NCI-H2081 treated with DMSO at 0.1 percent for 48 hours (cell line): Measurements from ENCODE around the gene FMNL1.
"Not testable (repeated sequence)": the region's sequence is repeated elsewhere in the genome, so short reads cannot be mapped to it uniquely, and the experiment has no call there.

Experiments used
- DNase-seq: peaks from one replicate; lab custom pipeline; 2025; lab: John Stamatoyannopoulos, UW

FMNL1 gene, protein sequence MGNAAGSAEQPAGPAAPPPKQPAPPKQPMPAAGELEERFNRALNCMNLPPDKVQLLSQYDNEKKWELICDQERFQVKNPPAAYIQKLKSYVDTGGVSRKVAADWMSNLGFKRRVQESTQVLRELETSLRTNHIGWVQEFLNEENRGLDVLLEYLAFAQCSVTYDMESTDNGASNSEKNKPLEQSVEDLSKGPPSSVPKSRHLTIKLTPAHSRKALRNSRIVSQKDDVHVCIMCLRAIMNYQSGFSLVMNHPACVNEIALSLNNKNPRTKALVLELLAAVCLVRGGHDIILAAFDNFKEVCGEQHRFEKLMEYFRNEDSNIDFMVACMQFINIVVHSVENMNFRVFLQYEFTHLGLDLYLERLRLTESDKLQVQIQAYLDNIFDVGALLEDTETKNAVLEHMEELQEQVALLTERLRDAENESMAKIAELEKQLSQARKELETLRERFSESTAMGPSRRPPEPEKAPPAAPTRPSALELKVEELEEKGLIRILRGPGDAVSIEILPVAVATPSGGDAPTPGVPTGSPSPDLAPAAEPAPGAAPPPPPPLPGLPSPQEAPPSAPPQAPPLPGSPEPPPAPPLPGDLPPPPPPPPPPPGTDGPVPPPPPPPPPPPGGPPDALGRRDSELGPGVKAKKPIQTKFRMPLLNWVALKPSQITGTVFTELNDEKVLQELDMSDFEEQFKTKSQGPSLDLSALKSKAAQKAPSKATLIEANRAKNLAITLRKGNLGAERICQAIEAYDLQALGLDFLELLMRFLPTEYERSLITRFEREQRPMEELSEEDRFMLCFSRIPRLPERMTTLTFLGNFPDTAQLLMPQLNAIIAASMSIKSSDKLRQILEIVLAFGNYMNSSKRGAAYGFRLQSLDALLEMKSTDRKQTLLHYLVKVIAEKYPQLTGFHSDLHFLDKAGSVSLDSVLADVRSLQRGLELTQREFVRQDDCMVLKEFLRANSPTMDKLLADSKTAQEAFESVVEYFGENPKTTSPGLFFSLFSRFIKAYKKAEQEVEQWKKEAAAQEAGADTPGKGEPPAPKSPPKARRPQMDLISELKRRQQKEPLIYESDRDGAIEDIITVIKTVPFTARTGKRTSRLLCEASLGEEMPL

DNA sequence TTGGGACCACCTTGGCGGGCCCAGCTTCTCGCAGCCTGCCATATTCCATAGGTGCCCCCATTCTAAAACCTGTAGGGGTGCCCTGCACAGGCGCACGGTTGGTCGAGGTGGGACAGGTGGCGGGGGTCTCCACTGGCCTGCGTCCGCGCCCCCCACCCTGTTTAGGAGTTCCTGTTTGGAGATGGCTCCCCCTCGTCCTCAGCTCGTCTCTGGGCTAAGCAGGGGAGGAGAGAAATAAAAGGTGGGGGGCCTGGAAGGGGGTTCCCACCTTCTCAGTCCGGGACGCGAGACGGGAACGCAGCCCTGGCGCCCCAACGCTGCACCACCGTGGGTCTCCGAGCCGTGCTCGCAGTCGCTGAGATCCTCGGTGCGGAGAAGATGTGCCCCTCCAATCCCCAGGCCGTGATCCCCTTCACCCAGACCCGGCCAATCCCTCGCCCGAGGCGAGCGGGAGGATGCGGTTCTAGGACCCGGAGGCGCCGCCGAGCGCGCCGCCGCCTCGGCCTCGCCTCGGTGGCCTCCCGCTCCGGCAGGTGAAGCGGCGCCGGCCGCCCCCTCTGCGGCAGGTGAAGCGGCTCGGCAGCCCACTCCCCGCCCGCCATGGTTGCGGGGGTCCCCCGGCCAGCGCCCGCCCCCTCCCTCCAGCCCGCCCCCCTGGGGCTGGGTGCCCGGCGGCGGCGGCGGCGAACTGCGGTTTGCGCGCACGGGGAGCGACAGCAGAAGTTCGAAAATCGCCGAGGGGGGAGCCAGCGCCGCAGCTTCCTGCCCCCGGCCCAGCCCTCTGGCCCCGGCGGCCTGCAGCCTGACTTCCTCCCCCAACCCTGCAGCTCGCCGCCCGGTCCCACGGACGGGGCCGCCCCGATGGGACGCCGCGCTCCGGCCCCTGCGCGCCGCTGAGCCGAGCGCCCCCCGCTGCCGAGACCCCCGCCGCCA lies at the start of gene FMNL1:
TSS of gene FMNL1 (plus strand) at position 805 of the 933 bp plus-strand sequence. CDS start 240 bp downstream, outside the sequence.
- no peak for DNase-seq

DNA sequence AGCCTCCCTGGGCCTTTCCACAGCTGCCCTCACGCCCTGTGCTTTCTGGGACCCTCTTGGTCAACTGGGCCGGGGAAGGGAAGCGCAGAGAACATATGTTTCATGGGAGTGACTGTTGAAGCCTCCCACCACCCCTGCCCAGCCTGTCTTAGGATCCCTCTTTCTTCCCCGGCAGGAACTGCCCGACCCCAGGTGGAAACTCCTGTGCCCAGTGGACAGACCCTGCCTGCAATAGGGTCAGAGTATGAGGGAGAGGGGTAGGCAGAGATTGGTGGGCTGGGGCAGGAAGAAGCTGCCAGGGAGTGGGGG lies 49.5 kb upstream of the FMNL1 start:
- no peak for DNase-seq

DNA sequence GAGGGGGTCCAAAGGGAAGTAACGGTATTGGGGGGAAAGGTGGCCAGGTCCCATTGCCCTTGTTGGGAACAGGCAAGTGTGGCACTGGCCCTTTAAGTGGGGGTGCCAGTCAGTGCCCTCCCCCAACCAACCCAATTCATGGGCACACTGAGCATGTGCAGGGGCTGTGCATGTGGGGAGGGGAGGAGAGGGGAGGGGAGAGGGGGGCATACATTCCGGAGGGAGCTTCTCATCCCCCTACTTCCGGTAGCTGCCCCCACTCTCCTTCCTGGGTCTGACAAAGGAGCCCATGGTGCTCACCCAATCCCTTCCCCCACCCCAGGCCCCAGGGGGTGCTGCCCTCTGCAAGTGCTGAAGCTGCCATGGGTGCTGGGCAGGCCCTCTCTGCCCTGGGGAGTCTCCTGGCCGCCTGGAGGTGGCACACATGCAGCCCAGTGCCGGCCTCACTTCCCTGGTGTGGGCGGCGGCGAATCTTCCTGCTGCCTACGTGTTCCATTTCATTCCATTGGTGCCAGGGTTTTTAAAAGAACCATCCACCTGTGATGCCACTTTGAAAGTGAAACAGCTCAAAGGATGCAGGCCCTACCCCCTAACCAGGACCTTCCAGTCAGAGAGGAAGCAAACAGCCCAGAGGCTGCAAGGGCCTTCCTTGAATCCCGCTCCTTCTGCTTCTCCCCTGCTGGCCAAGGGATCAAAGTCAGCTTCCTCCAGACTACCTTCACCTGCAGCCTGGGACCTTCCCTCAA lies 49.0 kb upstream of the FMNL1 start:
- DNase-seq: no peak

DNA sequence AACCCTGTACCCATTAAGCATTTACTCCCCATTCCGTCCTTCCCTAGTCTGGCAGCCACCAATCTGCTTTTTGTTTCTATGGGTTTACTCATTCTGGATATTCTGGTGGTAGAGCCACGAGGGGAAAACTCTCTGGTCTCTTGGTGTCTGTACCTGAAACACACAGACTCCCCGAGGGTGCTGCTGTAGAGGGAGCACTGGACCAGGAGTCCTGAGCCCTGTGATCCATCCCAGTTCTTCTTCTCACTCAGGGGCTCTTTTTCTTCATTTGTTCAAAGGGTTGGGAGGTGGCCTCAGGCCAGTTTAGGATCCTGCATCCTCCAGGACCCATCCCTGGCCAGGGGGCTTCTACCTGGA lies 45.9 kb upstream of the FMNL1 start:
- no peak for DNase-seq

DNA sequence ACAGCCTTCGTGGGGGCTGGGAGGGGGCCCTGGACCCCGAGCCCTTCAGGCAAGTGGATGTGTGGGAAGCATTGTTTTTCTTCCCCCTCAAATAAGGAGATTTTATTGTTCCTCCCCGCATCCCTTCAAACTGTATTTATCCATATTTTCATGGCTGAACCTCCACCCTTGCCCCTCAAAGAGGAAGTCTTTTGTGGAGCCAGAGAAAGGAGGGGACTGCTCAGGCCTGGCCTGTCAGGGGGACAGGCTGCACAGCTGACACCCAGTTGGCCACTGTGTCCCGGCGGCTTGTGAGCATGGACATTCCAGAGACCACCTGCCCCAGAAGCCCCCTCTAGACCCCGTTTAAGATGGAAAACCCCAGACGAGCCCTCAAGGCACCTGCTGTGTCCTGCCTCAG lies 44.1 kb upstream of the FMNL1 start:
- DNase-seq: no peak

DNA sequence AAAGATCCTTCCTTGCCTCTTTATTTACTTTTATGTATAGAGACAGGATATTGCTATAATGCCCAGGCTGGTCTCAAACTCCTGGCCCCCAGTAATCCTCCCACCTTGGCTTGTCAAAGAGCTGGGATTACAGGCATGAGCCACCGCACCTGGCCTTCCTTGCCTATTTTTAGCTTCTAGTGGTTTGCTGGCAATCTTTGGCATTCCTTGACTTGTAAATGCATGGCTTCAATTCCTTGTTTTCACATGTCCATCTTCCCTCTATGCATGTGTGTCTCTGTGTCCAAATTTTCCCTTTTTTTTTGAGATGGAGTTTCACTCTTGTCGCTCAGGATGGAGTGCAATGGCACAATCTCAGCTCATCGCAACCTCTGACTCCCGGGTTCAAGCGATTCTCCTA lies 37.5 kb upstream of the FMNL1 start:
- no peak for DNase-seq

DNA sequence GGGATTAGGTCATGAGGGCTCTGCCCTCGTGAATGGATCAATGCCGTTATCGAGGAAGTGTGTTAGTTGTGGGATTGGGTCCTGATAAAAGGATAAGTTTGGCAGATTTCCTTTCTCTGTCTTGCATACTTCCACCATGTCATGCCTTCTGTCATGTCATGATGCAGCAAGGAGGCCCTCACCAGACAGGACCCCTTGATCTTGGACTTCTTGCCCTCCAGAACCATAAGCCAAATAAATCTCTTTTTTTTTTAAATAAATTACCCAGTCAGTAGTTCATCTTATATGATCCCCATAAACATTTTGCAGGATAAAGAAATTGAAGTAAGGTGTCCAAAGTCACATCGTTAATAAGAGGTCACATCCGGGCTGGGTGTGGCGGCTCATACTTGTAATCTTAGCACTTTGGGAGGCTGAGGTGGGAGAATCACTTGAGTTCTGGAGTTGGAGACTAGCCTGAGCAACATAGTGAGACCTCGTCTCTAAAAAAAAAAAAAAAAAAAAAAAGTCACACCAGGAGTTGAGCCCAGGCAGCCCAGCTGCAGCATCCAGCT lies 34.8 kb upstream of the FMNL1 start:
- no peak for DNase-seq

DNA sequence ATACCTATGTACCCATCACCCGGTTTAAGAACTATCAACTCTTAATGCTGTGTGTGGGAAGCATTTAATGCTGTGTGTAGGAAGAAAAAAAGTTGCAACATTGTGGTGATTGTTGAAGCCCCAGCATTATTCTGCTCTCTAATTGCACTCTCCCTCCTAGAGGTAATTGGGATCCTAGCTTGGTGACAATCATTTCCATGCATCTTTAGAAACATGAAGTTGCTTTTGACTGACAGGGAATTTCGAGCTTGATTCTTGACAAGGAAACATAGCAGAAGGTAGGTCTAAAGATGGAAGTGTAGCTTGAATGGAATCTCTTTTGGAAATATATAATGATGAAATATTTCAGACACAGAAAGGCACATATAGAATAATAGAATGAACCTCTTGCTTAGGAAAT lies 32.7 kb upstream of the FMNL1 start:
- no peak for DNase-seq

DNA sequence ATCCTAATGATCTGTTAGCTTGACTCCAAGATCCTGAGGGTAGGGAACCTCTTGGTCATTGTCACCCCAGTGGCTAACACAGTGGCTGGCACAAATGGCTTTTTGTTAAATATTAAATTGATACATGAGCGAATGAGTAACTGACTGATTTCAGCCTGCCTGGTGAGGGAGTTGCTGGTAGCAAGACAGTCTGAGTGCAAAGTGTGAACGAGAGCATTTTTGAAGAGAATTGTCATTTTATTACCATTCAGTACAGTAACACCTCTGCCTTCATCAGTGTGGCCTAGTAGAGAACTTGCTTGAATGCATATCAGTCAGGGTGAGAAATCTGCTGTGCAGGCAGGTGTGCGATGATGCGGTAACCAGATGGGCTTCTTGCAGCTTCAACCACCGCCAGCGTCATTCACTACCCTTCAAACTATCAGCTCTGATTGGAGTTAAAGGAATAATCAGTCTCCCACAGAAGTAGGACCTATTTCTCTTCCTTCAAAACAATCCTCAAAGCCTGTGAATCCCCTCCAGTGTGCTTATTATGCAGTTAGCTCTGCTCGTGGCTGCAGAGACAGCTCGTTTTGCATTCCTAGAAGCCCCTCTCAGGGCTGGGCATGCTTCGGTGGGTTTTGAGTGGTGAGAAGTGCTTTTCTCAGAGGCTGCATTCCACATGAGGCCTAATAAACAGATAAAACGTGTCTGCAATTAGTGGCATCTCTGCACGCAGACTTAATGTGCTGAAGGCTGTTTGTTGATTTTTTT lies 31.0 kb upstream of the FMNL1 start:
- no peak for DNase-seq

DNA sequence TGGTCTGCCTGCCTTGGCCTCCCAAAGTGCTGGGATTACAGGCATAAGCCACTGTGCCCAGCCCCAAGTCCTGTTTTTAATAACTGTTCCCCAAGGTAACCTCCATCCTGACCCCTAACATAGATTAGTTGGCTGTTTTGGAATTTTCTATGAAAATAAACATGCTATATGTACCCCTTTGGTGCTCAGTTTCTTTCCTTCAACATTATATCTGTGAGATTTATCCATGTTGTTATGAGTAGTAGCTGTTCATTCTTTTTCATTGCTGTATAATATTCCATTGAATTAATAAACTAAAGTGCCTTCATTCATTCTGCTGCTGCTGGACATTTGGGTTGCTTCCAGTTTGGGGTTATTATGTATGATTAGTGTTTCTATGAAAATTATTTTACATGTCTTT lies 26.3 kb upstream of the FMNL1 start:
- no peak for DNase-seq

DNA sequence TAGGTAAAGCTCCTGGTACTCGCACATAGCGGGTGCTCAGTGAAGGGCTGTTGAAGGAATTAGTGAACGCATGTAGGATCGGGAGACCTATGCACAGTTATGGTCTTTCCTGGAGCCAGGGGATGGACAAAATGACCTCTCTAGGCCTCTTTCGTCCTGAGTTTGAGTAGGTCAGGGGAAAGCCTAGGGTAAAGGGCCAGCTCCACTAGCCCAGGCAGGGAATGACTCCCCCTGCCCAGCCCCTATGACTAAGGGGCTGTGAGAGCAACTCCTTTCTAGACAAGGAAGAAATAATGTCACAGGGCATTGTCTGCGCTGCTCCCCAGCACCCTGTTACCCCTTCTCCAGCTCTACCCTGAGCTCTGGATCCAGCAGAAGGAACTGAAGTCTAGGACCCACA lies 24.6 kb upstream of the FMNL1 start:
- no peak for DNase-seq

DNA sequence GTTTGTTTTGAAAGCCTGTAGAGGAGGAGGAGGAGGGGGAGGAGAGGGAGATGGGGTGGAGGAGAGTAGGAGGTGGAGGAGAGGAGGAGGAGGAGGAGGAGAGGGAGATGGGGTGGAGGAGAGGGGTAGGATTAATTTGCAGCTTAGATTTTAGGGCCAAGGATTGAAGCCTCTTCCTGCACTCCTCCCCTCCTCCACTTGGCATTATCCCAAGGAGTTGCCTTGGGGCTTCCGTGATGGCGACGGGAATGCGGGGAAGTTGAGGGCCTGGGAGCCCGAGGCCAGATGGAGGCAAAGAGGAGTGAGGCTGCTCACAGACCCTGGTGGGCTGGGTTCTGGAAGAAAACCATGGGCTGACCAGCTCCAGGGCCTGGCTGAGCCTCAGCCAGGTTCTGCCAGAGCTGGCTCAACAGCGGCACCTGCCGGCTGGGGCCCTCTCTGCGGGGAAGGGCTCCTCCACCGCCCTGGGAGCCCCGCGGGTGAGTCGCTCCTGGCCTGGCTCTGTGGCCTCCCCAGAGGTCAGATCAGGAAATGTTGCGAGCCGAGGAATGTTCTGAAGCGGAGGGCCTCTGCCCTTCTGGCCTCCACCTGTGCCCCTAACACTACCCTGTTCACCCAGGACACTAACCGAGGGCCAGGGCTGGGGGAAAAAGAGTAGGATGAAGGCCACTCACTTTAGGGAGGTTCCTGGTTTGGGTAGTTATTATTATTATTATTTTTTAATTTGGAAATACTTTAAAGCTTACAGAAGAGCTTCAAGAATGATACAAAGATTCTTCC lies 23.9 kb upstream of the FMNL1 start:
- peak; percentile 24 for DNase-seq

DNA sequence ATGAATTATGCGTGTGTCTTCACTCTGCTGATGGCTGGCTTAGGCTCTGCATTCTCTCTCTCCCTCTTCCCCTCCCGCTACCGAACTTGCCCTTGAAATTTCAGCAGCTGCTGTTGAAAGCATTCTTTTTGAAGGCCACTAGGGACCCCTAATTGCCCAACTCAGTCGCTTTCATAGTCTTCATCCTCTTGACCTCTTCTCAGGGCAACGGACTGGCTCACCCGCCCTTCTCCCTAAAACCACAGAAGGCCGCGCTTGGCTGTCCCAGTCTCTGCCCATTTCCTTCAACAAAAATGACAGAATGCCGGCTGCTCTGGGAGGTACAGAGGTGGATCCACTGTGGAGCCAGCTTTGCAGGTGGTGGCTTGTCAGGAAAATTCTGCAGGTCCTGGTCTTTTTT lies 21.0 kb upstream of the FMNL1 start:
- no peak for DNase-seq

DNA sequence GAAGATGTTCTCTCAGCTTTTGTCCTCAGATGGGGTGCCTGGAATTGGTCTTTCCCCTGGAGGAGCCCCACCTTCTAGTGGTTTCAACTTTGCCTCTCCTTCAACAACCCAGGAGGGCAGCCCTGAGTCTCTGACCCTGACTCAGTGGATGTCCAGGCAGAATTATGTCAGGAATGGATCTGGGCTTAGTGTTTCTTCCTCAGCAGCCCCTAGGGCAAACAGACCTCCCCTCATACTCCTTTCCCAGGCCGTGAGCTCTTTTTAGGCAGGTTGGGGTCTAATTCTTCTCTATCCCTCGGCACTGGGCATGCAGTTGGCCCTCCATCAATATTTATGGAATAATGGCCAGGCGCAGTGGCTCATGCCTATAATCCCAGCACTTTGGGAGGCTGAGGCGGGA lies 20.2 kb upstream of the FMNL1 start:
- no peak for DNase-seq

DNA sequence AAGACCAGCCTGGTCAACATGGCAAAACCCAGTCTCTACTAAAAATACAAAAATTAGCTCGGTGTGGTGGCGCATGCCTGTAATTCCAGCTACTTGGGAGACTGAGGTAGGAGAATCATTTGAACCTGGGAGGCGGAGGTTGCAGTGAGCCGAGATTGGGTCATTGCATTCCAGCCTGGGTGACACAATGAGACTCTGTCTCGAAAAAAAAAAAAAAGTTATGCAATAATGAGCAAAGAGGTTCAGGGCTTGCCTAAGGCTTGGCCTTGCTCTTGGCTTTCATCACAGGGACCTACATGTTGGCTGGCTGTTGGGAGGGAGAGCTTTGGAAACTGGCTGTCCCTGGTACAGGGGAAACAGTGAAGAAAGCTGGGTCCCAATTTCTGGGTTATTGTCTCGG lies 19.8 kb upstream of the FMNL1 start:
- not testable (repeated sequence) for DNase-seq

DNA sequence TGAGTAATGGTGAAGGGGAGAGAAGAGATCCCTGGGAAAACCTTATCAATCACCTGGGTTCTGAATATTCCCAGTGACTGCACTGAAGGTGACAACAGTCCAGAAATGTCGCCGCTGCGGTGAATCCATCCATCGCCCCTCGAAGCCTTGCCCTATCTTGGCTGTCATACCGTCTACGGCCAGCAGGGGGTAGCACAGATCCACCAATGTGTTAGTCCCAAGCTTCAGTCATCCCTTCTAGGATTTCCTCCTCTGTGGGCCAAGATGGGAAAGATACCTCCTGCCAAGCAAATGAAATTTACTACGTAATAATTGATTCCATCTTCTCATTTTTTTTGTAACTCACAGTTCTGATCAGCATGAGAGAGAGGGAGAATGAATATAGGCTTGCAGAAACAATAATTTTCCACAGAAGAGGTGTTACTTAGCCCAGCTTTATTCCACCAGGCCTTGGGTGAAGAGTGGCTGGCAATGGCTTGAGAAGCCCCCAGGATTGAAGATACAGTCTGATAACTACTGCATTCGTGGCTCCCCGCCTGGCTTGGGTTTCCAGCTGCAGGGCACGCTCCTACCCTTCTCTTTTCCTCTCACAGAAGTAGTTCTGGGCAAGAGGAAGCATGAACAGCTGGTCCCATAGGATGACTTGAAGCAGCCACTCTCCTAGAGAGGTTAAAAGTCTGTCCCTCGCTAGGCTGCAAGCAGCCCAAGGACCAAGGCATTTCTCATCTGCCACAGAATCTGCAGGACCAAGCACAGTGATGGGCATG lies 2.6 kb upstream of the FMNL1 start:
- peak; percentile 59 for DNase-seq

DNA sequence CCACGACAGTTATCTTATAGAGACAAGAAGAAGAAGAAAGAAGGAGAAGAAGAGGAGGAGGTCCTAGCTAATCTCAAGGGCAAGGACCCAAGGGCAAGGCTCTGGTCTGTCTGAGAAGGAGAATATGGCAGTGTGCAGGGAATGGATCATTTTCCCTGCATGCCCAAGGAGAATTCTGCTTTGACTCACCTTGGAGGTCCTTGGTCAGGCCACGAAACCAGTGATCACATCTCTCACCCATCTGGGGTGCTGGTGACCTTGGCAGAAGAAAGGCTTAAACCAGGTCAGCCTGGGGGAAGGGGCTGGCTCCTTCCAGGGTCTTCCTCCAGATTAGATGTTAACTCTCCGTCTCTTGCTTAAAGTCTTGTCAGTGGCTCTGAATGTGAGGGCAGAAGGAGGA lies 1.6 kb upstream of the FMNL1 start:
- DNase-seq: no peak

DNA sequence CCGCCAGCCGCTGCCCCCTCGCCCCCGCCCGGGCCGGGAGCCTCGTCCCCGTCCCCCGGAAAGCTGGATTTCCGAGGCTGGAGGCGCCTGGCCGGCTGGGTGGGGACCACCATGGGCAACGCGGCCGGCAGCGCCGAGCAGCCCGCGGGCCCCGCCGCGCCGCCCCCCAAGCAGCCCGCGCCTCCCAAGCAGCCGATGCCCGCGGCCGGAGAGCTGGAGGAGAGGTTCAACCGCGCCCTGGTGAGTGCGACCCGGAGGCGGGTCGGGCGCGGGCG lies 266 bp downstream of the FMNL1 start:
- no peak for DNase-seq
